ENCODE measurements around the gene FNBP1L.

DNA sequence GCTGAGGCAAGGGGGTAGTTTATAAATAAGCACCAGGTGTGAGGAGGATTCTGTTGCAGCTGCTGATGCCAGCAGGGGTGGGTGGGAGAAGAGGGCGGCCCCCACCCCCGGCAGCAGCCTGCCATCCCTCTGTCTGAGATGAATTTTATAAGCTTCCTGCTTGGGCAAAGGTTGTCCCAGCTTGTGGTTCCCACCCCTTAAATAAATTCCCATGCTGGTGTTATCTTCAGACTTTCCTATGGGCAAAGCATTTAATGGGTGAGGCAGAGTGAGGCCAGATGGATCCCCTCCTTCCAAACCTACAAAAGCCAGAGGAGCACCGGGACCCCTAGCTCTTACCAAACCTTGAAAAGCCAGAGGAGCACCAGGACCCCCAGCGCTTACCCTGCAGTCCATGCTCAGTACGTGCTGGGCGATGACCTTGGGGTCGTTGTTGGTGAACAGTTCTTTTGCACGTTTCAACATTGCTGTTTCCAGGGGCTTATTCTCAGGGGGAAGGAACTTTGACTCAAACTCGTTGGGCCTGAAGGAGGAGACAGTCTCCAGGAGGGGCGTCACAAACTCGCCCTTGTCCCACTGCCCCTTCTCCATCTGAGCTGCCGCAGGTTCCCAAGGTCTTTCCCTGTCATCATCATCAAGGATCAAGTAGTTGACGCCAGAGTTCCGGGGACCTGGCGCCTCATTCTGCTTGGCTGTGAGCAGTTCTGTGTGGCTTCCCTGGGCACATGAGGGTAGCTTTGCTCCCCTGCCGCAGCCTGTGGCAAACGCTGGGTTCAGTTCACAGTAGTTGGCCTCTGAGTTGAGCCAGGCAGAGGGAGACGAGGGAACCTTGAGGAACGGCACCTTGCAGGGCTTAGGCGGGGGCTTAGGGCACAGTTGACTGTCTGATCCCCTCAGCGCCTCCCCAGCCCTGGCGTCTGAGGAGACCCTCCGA is 134.3 kb downstream of the FNBP1L start:
- TF ChIP-seq, protein P1, sequence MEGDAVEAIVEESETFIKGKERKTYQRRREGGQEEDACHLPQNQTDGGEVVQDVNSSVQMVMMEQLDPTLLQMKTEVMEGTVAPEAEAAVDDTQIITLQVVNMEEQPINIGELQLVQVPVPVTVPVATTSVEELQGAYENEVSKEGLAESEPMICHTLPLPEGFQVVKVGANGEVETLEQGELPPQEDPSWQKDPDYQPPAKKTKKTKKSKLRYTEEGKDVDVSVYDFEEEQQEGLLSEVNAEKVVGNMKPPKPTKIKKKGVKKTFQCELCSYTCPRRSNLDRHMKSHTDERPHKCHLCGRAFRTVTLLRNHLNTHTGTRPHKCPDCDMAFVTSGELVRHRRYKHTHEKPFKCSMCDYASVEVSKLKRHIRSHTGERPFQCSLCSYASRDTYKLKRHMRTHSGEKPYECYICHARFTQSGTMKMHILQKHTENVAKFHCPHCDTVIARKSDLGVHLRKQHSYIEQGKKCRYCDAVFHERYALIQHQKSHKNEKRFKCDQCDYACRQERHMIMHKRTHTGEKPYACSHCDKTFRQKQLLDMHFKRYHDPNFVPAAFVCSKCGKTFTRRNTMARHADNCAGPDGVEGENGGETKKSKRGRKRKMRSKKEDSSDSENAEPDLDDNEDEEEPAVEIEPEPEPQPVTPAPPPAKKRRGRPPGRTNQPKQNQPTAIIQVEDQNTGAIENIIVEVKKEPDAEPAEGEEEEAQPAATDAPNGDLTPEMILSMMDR (conservative IDR thresholded peaks at IDR 0.05) = no peak
- no peak for TF ChIP-seq ZFX (IDR thresholded peaks at IDR 0.05)

Measured in C4-2B (cell line).